OCI-M2 (cell line): ENCODE data around the gene SORBS2.
"Not testable (repeated sequence)": the region's sequence is repeated elsewhere in the genome, so short reads cannot be mapped to it uniquely, and the experiment has no call there.

Experiments used
- DNase-seq: peaks from one replicate; lab custom pipeline; 2025; ENCODE audit not compliant: unreplicated experiment; lab: John Stamatoyannopoulos, UW

The SORBS2 gene

GRCh38 chr4:185567381-185568376, 244.3 kb downstream of the SORBS2 start:
- no peak for DNase-seq

GRCh38 chr4:185566972-185567371, 245.0 kb downstream of the SORBS2 start:
- DNase-seq, result no peak

- no peak for DNase-seq
These were observed 245.6 kb downstream of the SORBS2 start for GRCh38 chr4:185566425-185566824.

GRCh38 chr4:185565696-185566095, 246.3 kb downstream of the SORBS2 start:
- DNase-seq, result no peak

GRCh38 chr4:185564349-185564748, 247.6 kb downstream of the SORBS2 start:
- DNase-seq, result no peak

- DNase-seq, result no peak
These were observed 249.5 kb downstream of the SORBS2 start for GRCh38 chr4:185562531-185562930.

- no peak for DNase-seq
These were observed 251.7 kb downstream of the SORBS2 start for GRCh38 chr4:185560316-185560715.

GRCh38 chr4:185559915-185560281, 252.1 kb downstream of the SORBS2 start:
- DNase-seq, result no peak

GRCh38 chr4:185559251-185559914, 252.6 kb downstream of the SORBS2 start:
- not testable (repeated sequence) for DNase-seq

GRCh38 chr4:185554365-185555126, 257.4 kb downstream of the SORBS2 start:
- no peak for DNase-seq

GRCh38 chr4:185552254-185552653, 259.7 kb downstream of the SORBS2 start:
- no peak for DNase-seq

GRCh38 chr4:185550933-185551332, 261.1 kb downstream of the SORBS2 start:
- no peak for DNase-seq

- DNase-seq, result no peak
These were observed 262.8 kb downstream of the SORBS2 start for GRCh38 chr4:185549095-185549639.

GRCh38 chr4:185548587-185548986, 263.4 kb downstream of the SORBS2 start:
- DNase-seq, result no peak

GRCh38 chr4:185546335-185546734, 265.7 kb downstream of the SORBS2 start:
- no peak for DNase-seq

GRCh38 chr4:185542626-185543315, 269.2 kb downstream of the SORBS2 start:
- no peak for DNase-seq

GRCh38 chr4:185541251-185541727, 270.7 kb downstream of the SORBS2 start:
- no peak for DNase-seq

- DNase-seq, result no peak
These were observed 271.4 kb downstream of the SORBS2 start for GRCh38 chr4:185540487-185541120.

- no peak for DNase-seq
These were observed 272.0 kb downstream of the SORBS2 start for GRCh38 chr4:185540040-185540439.

- no peak for DNase-seq
These were observed 273.2 kb downstream of the SORBS2 start for GRCh38 chr4:185538806-185539205.
